HL-60 (cell line): ENCODE measurements around the gene MAS1L.

Experiments
- POLR2AphosphoS5 ChIP-seq: IDR thresholded peaks from 2 replicates; pipeline ENCODE4 v1.6.1; 2012; ENCODE audit warnings: low read depth
- SPI1 ChIP-seq: IDR thresholded peaks from 2 replicates; pipeline ENCODE4 v1.6.1; 2012; ENCODE audit warnings: low read depth, mild to moderate bottlenecking, borderline replicate concordance
- TF ChIP-seq, protein P1 (sequence below): IDR thresholded peaks from one replicate; pipeline ENCODE4 v1.5.1; 2011; ENCODE audit warnings: low read length, control low read depth, inconsistent platforms; ENCODE audit not compliant: insufficient read depth
- TF ChIP-seq, protein P2 (sequence below): IDR thresholded peaks from 2 replicates; pipeline ENCODE4 v1.6.1; 2012; ENCODE audit warnings: low read depth; ENCODE audit not compliant: insufficient replicate concordance

DNA sequence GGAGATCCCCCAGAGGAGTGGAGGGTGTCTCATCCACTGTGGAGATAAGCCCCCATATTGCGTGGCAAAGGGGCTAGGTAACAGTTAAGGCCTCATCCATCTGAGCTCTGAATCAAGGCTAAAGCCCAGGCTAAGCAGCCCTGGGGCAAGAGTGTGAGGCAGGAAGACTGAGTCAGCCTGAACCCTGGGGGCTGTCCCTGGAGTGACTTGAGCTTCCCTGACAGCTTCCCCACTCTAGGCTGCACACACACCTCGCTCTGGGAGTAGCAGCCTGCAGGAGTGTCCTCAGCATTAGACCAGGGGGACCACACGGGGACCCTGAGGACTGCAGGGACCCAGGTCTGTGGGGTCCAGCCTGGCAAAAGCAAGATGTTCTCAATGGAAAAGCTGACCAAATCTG lies 43.9 kb upstream of the MAS1L start:
- TF ChIP-seq, protein P1, sequence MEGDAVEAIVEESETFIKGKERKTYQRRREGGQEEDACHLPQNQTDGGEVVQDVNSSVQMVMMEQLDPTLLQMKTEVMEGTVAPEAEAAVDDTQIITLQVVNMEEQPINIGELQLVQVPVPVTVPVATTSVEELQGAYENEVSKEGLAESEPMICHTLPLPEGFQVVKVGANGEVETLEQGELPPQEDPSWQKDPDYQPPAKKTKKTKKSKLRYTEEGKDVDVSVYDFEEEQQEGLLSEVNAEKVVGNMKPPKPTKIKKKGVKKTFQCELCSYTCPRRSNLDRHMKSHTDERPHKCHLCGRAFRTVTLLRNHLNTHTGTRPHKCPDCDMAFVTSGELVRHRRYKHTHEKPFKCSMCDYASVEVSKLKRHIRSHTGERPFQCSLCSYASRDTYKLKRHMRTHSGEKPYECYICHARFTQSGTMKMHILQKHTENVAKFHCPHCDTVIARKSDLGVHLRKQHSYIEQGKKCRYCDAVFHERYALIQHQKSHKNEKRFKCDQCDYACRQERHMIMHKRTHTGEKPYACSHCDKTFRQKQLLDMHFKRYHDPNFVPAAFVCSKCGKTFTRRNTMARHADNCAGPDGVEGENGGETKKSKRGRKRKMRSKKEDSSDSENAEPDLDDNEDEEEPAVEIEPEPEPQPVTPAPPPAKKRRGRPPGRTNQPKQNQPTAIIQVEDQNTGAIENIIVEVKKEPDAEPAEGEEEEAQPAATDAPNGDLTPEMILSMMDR: no peak
- no peak for TF ChIP-seq POLR2AphosphoS5
- TF ChIP-seq SPI1: no peak
- TF ChIP-seq, protein P2, sequence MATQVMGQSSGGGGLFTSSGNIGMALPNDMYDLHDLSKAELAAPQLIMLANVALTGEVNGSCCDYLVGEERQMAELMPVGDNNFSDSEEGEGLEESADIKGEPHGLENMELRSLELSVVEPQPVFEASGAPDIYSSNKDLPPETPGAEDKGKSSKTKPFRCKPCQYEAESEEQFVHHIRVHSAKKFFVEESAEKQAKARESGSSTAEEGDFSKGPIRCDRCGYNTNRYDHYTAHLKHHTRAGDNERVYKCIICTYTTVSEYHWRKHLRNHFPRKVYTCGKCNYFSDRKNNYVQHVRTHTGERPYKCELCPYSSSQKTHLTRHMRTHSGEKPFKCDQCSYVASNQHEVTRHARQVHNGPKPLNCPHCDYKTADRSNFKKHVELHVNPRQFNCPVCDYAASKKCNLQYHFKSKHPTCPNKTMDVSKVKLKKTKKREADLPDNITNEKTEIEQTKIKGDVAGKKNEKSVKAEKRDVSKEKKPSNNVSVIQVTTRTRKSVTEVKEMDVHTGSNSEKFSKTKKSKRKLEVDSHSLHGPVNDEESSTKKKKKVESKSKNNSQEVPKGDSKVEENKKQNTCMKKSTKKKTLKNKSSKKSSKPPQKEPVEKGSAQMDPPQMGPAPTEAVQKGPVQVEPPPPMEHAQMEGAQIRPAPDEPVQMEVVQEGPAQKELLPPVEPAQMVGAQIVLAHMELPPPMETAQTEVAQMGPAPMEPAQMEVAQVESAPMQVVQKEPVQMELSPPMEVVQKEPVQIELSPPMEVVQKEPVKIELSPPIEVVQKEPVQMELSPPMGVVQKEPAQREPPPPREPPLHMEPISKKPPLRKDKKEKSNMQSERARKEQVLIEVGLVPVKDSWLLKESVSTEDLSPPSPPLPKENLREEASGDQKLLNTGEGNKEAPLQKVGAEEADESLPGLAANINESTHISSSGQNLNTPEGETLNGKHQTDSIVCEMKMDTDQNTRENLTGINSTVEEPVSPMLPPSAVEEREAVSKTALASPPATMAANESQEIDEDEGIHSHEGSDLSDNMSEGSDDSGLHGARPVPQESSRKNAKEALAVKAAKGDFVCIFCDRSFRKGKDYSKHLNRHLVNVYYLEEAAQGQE: no peak
